ENCODE data around the gene GRIK4. TPM values are rescaled to one million over a fixed set of nuclear protein-coding genes. Genes with fewer than 3 reads are reported as not detected.

Gene GRIK4
- total and polyA plus RNA-seq, 2 donors (not counting 1 experiment from before 2014, with no cell fraction given) = 0.12 to 0.27 TPM

- H3K4me1 Mint-ChIP-seq = no peaks in the 10 kb centered on the region
Observed at GRCh38 chr11:120966840-120967239, 455.3 kb downstream of the GRIK4 start.

GRCh38 chr11:120969993-120970392 is 458.4 kb downstream of the GRIK4 start:
- Histone ChIP-seq H3K27ac (ENCODE audit: low read length in 2 of 2) (no peak overlapping the region), H3K36me3 (replicated peaks in 1 of 2; ENCODE audit: control extremely low read depth in 1 of 2, control insufficient read depth in 1 of 2, extremely low read depth in 1 of 2, insufficient read depth in 2 of 2, low read length in 1 of 2) (no peaks in the 10 kb centered on the region), H2AFZ (ENCODE audit: insufficient read depth, low read depth, low read length, poor library complexity, severe bottlenecking) (no peak overlapping the region), H3K4me2 (replicated peaks; ENCODE audit: low read depth, low read length, poor library complexity, severe bottlenecking) (no peak overlapping the region), H3K79me2 (ENCODE audit: control insufficient read depth, insufficient read depth, low read length) (no peaks in the 10 kb centered on the region), H4K20me1 (ENCODE audit: control insufficient read depth, insufficient read depth, low read length, poor library complexity, severe bottlenecking) (no peaks in the 10 kb centered on the region), H3K9ac (ENCODE audit: low read length) (no peak overlapping the region), H3K9me3 (ENCODE audit: control extremely low read depth in 1 of 3, control insufficient read depth in 2 of 3, insufficient read depth in 1 of 3, low read length in 2 of 3) (no peaks in the 10 kb centered on the region), H3K27me3 (replicated peaks in 1 of 4; ENCODE audit: control extremely low read depth in 1 of 4, control insufficient read depth in 3 of 4, insufficient read depth in 4 of 4, low read length in 3 of 4) (peaks cover 0 to 3% (median 1%) of the 10 kb centered on the region in 4 experiments), H3K4me3 (ENCODE audit: control extremely low read depth in 1 of 5, extremely low read depth in 1 of 5, insufficient read depth in 1 of 5, low read depth in 2 of 5, low read length in 4 of 5) (no peak overlapping the region), H3K4me1 (ENCODE audit: control insufficient read depth in 2 of 2, insufficient read depth in 2 of 2, low read length in 2 of 2) (no peaks in the 10 kb centered on the region)
- Mint-ChIP-seq H3K27ac (no peak overlapping the region), H3K9me3 (ENCODE audit: insufficient read depth) (no peaks in the 10 kb centered on the region), H3K27me3 (peaks cover 26% of the 10 kb centered on the region), H3K4me1 (no peaks in the 10 kb centered on the region), H3K4me3 (no peak overlapping the region)
- intact Hi-C loops (cut with micrococcal nuclease) = no loop called here
- DNase-seq (no peak), ATAC-seq (ENCODE audit: low read depth) (no peak)
- WGBS (ENCODE audit: insufficient coverage) = 89% methylated on average over 6 of the region's 6 CpGs
- TF ChIP-seq CTCF (IDR thresholded peaks at IDR 0.05) (no peak), EZH2 (IDR thresholded peaks at IDR 0.05; ENCODE audit: borderline replicate concordance, insufficient read depth, low read depth, low read length, poor library complexity, severe bottlenecking) (no peak)
- ChIA-PET POLR2A (no interaction called here), CTCF (no interaction called here)

More at GRCh38 chr11:120966840-120967239, 455.3 kb downstream of the GRIK4 start:
- Histone ChIP-seq H3K27me3 (replicated peaks in 1 of 4; ENCODE audit: control extremely low read depth in 1 of 4, control insufficient read depth in 3 of 4, insufficient read depth in 4 of 4, low read length in 3 of 4) (peaks cover 0 to 4% (median 1%) of the 10 kb centered on the region in 4 experiments), H3K36me3 (replicated peaks in 1 of 2; ENCODE audit: control extremely low read depth in 1 of 2, control insufficient read depth in 1 of 2, extremely low read depth in 1 of 2, insufficient read depth in 2 of 2, low read length in 1 of 2) (no peaks in the 10 kb centered on the region), H3K9ac (ENCODE audit: low read length) (no peak overlapping the region), H3K4me3 (ENCODE audit: control extremely low read depth in 1 of 5, extremely low read depth in 1 of 5, insufficient read depth in 1 of 5, low read depth in 2 of 5, low read length in 4 of 5) (no peak overlapping the region), H3K79me2 (ENCODE audit: control insufficient read depth, insufficient read depth, low read length) (no peaks in the 10 kb centered on the region), H3K27ac (ENCODE audit: low read length in 2 of 2) (no peak overlapping the region), H4K20me1 (ENCODE audit: control insufficient read depth, insufficient read depth, low read length, poor library complexity, severe bottlenecking) (no peaks in the 10 kb centered on the region), H3K4me2 (replicated peaks; ENCODE audit: low read depth, low read length, poor library complexity, severe bottlenecking) (no peak overlapping the region), H2AFZ (ENCODE audit: insufficient read depth, low read depth, low read length, poor library complexity, severe bottlenecking) (no peak overlapping the region), H3K4me1 (ENCODE audit: control insufficient read depth in 2 of 2, insufficient read depth in 2 of 2, low read length in 2 of 2) (no peaks in the 10 kb centered on the region), H3K9me3 (ENCODE audit: control extremely low read depth in 1 of 3, control insufficient read depth in 2 of 3, insufficient read depth in 1 of 3, low read length in 2 of 3) (no peaks in the 10 kb centered on the region)
- no peaks in the 10 kb centered on the region for H3K9me3 Mint-ChIP-seq (ENCODE audit: insufficient read depth)
- TF ChIP-seq EZH2 (IDR thresholded peaks at IDR 0.05; ENCODE audit: borderline replicate concordance, insufficient read depth, low read depth, low read length, poor library complexity, severe bottlenecking) (no peak), CTCF (IDR thresholded peaks at IDR 0.05) (no peak)
- CTCF ChIA-PET = no interaction called here
- no peak for ATAC-seq (ENCODE audit: low read depth)
- peaks cover 32% of the 10 kb centered on the region for H3K27me3 Mint-ChIP-seq
- no peak overlapping the region for H3K27ac Mint-ChIP-seq
- intact Hi-C loops (cut with micrococcal nuclease) = no loop called here
- 92% methylated on average over 14 of the region's 14 CpGs for WGBS (ENCODE audit: insufficient coverage)
- no peak overlapping the region for H3K4me3 Mint-ChIP-seq
- POLR2A ChIA-PET = no interaction called here
- DNase-seq = no peak
